GM19035 (cell line): ENCODE measurements around the gene ETFB.

Source experiments
- ATAC-seq: cut with Tn5 transposase; IDR thresholded peaks from one replicate; pipeline ENCODE4 v1.9.1; 2021; ENCODE audit not compliant: unreplicated experiment

ETFB gene

GRCh38 chr19:51296336-51297093 lies 69.7 kb downstream of the ETFB start:
- no peak for ATAC-seq

GRCh38 chr19:51295382-51296126 lies 70.6 kb downstream of the ETFB start:
- ATAC-seq, result no peak
